Thyroid gland (tissue), 4 donors: ENCODE results near the gene ARHGAP45. TPM values are rescaled to one million over a fixed set of nuclear protein-coding genes. Genes with fewer than 3 reads are reported as not detected.

Source experiments
- DNase-seq, 2 donors: peaks; one replicate each; pipeline ENCODE4 v3.0.0-alpha.2; 2019
- H3K27ac ChIP-seq, 3 donors: fragments of 200-600 bp; sonication (generic); 1 replicate in 2 of 3; 2 replicates in 1 of 3; pipeline ENCODE4 v1.5.1; 2016 to 2019; ENCODE audit warnings: mild to moderate bottlenecking in 1 of 3, moderate library complexity in 1 of 3
- H3K27me3 ChIP-seq: fragments of 200-600 bp; sonication (generic); one replicate; pipeline ENCODE4 v1.5.1; 2019
- H3K36me3 ChIP-seq, 2 donors: fragments of 200-600 bp; sonication (generic); one replicate each; pipeline ENCODE4 v1.5.1; 2016 to 2019
- H3K4me1 ChIP-seq, 2 donors: fragments of 200-600 bp; sonication (generic); one replicate each; pipeline ENCODE4 v1.5.1; 2017 to 2019
- H3K4me3 ChIP-seq, 3 donors: fragments of 200-600 bp; sonication (generic); replicated peaks in 1 of 3; 1 replicate in 2 of 3; 2 replicates in 1 of 3; pipeline ENCODE4 v1.5.1; 2016; ENCODE audit warnings: mild to moderate bottlenecking in 1 of 3
- H3K9me3 ChIP-seq: fragments of 200-600 bp; sonication (generic); one replicate; pipeline ENCODE4 v1.5.1; 2017
- CTCF ChIP-seq, 6 experiments: fragments of 200-600 bp in 3 of 6; fragments of 450-650 bp in 3 of 6; sonication (generic) in 3 of 6; IDR thresholded peaks; one replicate each; pipeline ENCODE4 v1.5.1; 2016 to 2019; ENCODE audit warnings: antibody characterized with exemption in 6 of 6, mild to moderate bottlenecking in 2 of 6, inconsistent platforms in 1 of 6, moderate library complexity in 1 of 6
- POLR2A ChIP-seq, 2 donors: fragments of 450-650 bp; IDR thresholded peaks; one replicate each; pipeline ENCODE4 v1.6.1; 2017; ENCODE audit warnings: antibody characterized with exemption in 2 of 2, mild to moderate bottlenecking in 2 of 2, moderate library complexity in 1 of 2
- WGBS, 2 donors: methylation state at CpG; one replicate each; pipeline ENCODE4 v1.1.5; 2017; 5-methylcytosine and 5-hydroxymethylcytosine counted together
- intact Hi-C: fragments of 100-400 bp; cut with DNase I; formaldehyde crosslinking; loops from one replicate; pipeline ENCODE4 v1.15.1; 2023
- total RNA-seq, 4 donors: library from RNA; depleted of rRNA; stranded (reverse); fragments of >200 nt; gene quantifications; one replicate each; pipeline ENCODE4 v1.2.3, GENCODE V29; 2016

The ARHGAP45 gene
- total RNA-seq, 4 donors from 2014 or later = 11.5 to 19.8 (median 14.4) TPM

- TF ChIP-seq CTCF (IDR thresholded peaks at IDR 0.05) (no peak), POLR2A (IDR thresholded peaks at IDR 0.05) (no peak)
- H3K27ac ChIP-seq = no peak overlapping the region
- H3K36me3 ChIP-seq = peaks cover 14 to 15% of the 10 kb centered on the region in 2 donors
- H3K4me3 ChIP-seq = no peak overlapping the region
- 88% methylated on average over 38 to 43 of the region's 43 CpGs for WGBS, 2 donors
- no peak for DNase-seq
- intact Hi-C loops = no loop called here
- H3K4me1 ChIP-seq = peaks cover 0 to 9% of the 10 kb centered on the region in 2 donors
- H3K27me3 ChIP-seq = no peaks in the 10 kb centered on the region
- H3K9me3 ChIP-seq = no peaks in the 10 kb centered on the region
Observed at GRCh38 chr19:1084024-1084868, 17.3 kb downstream of the ARHGAP45 start.

- no peak overlapping the region for H3K4me3 ChIP-seq
Observed at GRCh38 chr19:1085053-1085658, 18.2 kb downstream of the ARHGAP45 start.

GRCh38 chr19:1085676-1086442 is 18.9 kb downstream of the ARHGAP45 start:
- Histone ChIP-seq H3K27me3 (no peaks in the 10 kb centered on the region), H3K4me1 (peaks cover 0 to 9% of the 10 kb centered on the region in 2 donors), H3K36me3 (peaks cover 23 to 24% of the 10 kb centered on the region in 2 donors), H3K27ac (no peak overlapping the region), H3K4me3 (no peak overlapping the region), H3K9me3 (no peaks in the 10 kb centered on the region)
- intact Hi-C loops = no loop called here
- TF ChIP-seq POLR2A (IDR thresholded peaks at IDR 0.05) = no peak
- no peak for TF ChIP-seq CTCF (IDR thresholded peaks at IDR 0.05)
- DNase-seq = no peak
- WGBS, 2 donors = 86 to 87% methylated on average over 18 to 36 of the region's 38 CpGs

More at GRCh38 chr19:1085053-1085658, 18.2 kb downstream of the ARHGAP45 start:
- Histone ChIP-seq H3K9me3 (no peaks in the 10 kb centered on the region), H3K27ac (no peak overlapping the region), H3K36me3 (peaks cover 19 to 21% of the 10 kb centered on the region in 2 donors), H3K4me1 (peaks cover 0 to 9% of the 10 kb centered on the region in 2 donors), H3K27me3 (no peaks in the 10 kb centered on the region)
- no peak for DNase-seq
- no peak for TF ChIP-seq CTCF (IDR thresholded peaks at IDR 0.05)
- intact Hi-C loops = no loop called here
- WGBS, 2 donors = 86 to 87% methylated on average over 8 of the region's 8 CpGs

- intact Hi-C loops = no loop called here
- Histone ChIP-seq H3K9me3 (no peaks in the 10 kb centered on the region), H3K27ac (no peak overlapping the region), H3K4me1 (peaks cover 0 to 9% of the 10 kb centered on the region in 2 donors), H3K27me3 (no peaks in the 10 kb centered on the region), H3K4me3 (no peak overlapping the region), H3K36me3 (peaks cover 30 to 32% of the 10 kb centered on the region in 2 donors)
- DNase-seq = no peak
- TF ChIP-seq POLR2A (IDR thresholded peaks at IDR 0.05) = no peak
- no peak for TF ChIP-seq CTCF (IDR thresholded peaks at IDR 0.05)
- WGBS, 2 donors = 88 to 91% methylated on average over 7 to 15 of the region's 21 CpGs
Observed at GRCh38 chr19:1086613-1087012, 19.6 kb downstream of the ARHGAP45 start.
